ENCODE measurements around the gene L3MBTL2.

DNA sequence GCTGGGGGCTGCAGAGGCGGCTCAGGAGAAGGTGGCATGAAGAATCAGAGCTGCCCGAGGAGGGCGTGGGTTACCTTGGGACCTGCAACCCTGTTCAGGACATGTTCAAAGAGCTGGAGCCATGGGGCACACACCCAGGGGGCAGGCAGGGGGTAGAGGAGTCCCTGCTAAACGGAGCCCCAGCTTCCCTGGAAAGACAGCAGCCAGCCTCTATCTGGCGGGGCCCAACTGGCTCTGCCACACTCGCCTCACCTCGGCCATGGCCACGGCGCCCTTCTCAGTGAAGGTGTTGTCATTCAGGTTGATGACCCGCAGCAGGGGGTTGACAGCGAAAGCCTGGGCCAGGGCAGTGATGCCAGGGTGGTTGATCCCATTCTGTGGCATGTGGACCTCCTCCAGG lies 52.6 kb downstream of the L3MBTL2 start:
- TF ChIP-seq EZH2 (IDR thresholded peaks at IDR 0.05), result no peak
- TF ChIP-seq POLR2AphosphoS5 (IDR thresholded peaks at IDR 0.05; ENCODE audit: borderline replicate concordance, low read depth, low read length), result no peak
- TF ChIP-seq FOXP2 (optimal IDR thresholded peaks at IDR 0.05; ENCODE audit: control extremely low read depth, extremely low read length, insufficient read depth), result no peak

All from SK-N-MC (cell line).